GM12878 (cell line): ENCODE results near the gene ANKRD11. TPM values are rescaled to one million over a fixed set of nuclear protein-coding genes. Genes with fewer than 3 reads are reported as not detected.

Source experiments
- ATAC-seq: fragments of 200-7000 bp; cut with Tn5 transposase; 3 replicates; pipeline ENCODE4 v1.9.1; 2020; ENCODE audit warnings: mild to moderate bottlenecking, moderate library complexity
- BruUV-seq: library from RNA; stranded (reverse); fragments of 400-500 nt; replicated peaks from 2 replicates; lab custom pipeline; 2021; lab: Mats Ljungman, UMichigan
- CTCF ChIA-PET: fragments of 300-600 bp; sonication (Branson Sonifier 250); formaldehyde crosslinking; extraction: SDS; loops from one replicate; lab custom pipeline; 2021; ENCODE audit warnings: inconsistent platforms; lab: Yijun Ruan, JAX
- POLR2A ChIA-PET: fragments of 350-600 bp; formaldehyde crosslinking; extraction: SDS; loops from one replicate; lab custom pipeline; 2021; ENCODE audit warnings: inconsistent platforms; lab: Charles Lee
- RAD21 ChIA-PET: fragments of 300-600 bp; sonication (Branson Sonifier 250); formaldehyde crosslinking; loops from one replicate; lab custom pipeline; 2023; ENCODE audit warnings: antibody characterized with exemption; ENCODE audit not compliant: unreplicated experiment; lab: Charles Lee
- SMC1A ChIA-PET: fragments of 300-600 bp; sonication (Branson Sonifier 250); formaldehyde crosslinking; loops from one replicate; lab custom pipeline; 2023; ENCODE audit not compliant: unreplicated experiment, uncharacterized antibody; lab: Charles Lee
- DNase-seq: peaks from one replicate; pipeline ENCODE4 v3.0.0-alpha.2; 2011; ENCODE audit warnings: low read depth, low spot score
- FAIRE-seq: peaks from 3 replicates; lab custom pipeline; 2011; peaks lifted over from hg19 to GRCh38; lab: Jason Lieb, UNC
- H2AFZ ChIP-seq: 2 replicates; pipeline ENCODE4 v1.6.0; 2011; ENCODE audit warnings: low read depth, low read length, control low read depth; ENCODE audit not compliant: control insufficient read depth
- H3K27ac ChIP-seq: 2 replicates; pipeline ENCODE4 v1.5.1; 2011; ENCODE audit warnings: control low read depth; ENCODE audit not compliant: control insufficient read depth, insufficient read depth
- H3K27me3 ChIP-seq, 2 experiments: replicated peaks in 1 of 2; 2 replicates each; pipeline versions ENCODE4 v1.6.0 to v1.6.1; 2011; ENCODE audit warnings: low read length in 1 of 2; ENCODE audit not compliant: control insufficient read depth in 2 of 2, insufficient read depth in 2 of 2
- H3K36me3 ChIP-seq, 2 experiments: 2 replicates each; pipeline ENCODE4 v1.5.1; 2011; ENCODE audit warnings: low read length in 1 of 2; ENCODE audit not compliant: control insufficient read depth in 2 of 2, insufficient read depth in 2 of 2
- H3K4me1 ChIP-seq: 2 replicates; pipeline ENCODE4 v1.6.1; 2011; ENCODE audit warnings: mild to moderate bottlenecking, low read length, moderate library complexity, mixed read lengths; ENCODE audit not compliant: control insufficient read depth, insufficient read depth
- H3K4me2 ChIP-seq: 2 replicates; pipeline ENCODE4 v1.6.0; 2011; ENCODE audit warnings: control low read depth; ENCODE audit not compliant: control insufficient read depth, insufficient read depth
- H3K4me3 ChIP-seq: fragments of 200-600 bp; sonication (generic); 2 replicates; pipeline ENCODE4 v1.5.1; 2016
- H3K79me2 ChIP-seq: 2 replicates; pipeline ENCODE4 v1.6.0; 2011; ENCODE audit warnings: low read length; ENCODE audit not compliant: control insufficient read depth, insufficient read depth
- H3K9ac ChIP-seq: 2 replicates; pipeline ENCODE4 v1.8.0; 2011; ENCODE audit warnings: low read length, control low read depth, mixed read lengths; ENCODE audit not compliant: control insufficient read depth, insufficient read depth
- H3K9me3 ChIP-seq: replicated peaks from 3 replicates; pipeline ENCODE4 v1.5.1; 2011; ENCODE audit warnings: mild to moderate bottlenecking, low read length; ENCODE audit not compliant: control insufficient read depth, insufficient read depth
- H4K20me1 ChIP-seq: 2 replicates; pipeline ENCODE4 v1.6.0; 2011; ENCODE audit not compliant: control insufficient read depth, insufficient read depth
- ASH2L ChIP-seq: fragments of 300-600, 200-600 bp; sonication (generic); IDR thresholded peaks from 2 replicates; pipeline ENCODE4 v1.6.1; 2017; ENCODE audit warnings: low read depth, mild to moderate bottlenecking, borderline replicate concordance
- ATF3 ChIP-seq: IDR thresholded peaks from 2 replicates; pipeline ENCODE4 v1.6.1; 2011; ENCODE audit warnings: low read depth, mild to moderate bottlenecking, low read length, moderate library complexity, borderline replicate concordance; ENCODE audit errors: extremely low read depth
- BRCA1 ChIP-seq: IDR thresholded peaks from 2 replicates; pipeline ENCODE4 v1.6.1; 2011; ENCODE audit warnings: low read depth, low read length, improper control_type of control experiment
- ESRRA ChIP-seq: IDR thresholded peaks from 2 replicates; pipeline ENCODE4 v1.6.1; 2012; ENCODE audit warnings: mild to moderate bottlenecking, low read length, improper control_type of control experiment
- HDAC6 ChIP-seq: fragments of 200-600 bp; sonication (generic); IDR thresholded peaks from one replicate; pipeline ENCODE4 v1.8.0; 2017; ENCODE audit warnings: antibody characterized with exemption; ENCODE audit not compliant: unreplicated experiment
- IKZF2 ChIP-seq, 2 experiments: fragments of 450-650 bp; IDR thresholded peaks; 2 replicates each; pipeline ENCODE4 v1.6.1; 2017; ENCODE audit warnings: mild to moderate bottlenecking in 2 of 2, moderate library complexity in 2 of 2
- JUNB ChIP-seq: IDR thresholded peaks from 2 replicates; pipeline ENCODE4 v1.6.1; 2016; ENCODE audit warnings: antibody characterized with exemption, mild to moderate bottlenecking
- KDM1A ChIP-seq: fragments of 200-600 bp; sonication (generic); IDR thresholded peaks from 2 replicates; pipeline ENCODE4 v1.6.1; 2016; ENCODE audit warnings: borderline replicate concordance
- KLF5 ChIP-seq: fragments of 450-650 bp; IDR thresholded peaks from 2 replicates; pipeline ENCODE4 v1.6.1; 2014; ENCODE audit warnings: mild to moderate bottlenecking; ENCODE audit not compliant: partially characterized antibody
- MLLT1 ChIP-seq: fragments of 450-650 bp; IDR thresholded peaks from 2 replicates; pipeline ENCODE4 v1.6.1; 2016; ENCODE audit warnings: mild to moderate bottlenecking
- MTA3 ChIP-seq: IDR thresholded peaks from 2 replicates; pipeline ENCODE4 v1.6.1; 2012; ENCODE audit warnings: low read length, inconsistent platforms, borderline replicate concordance
- NFYA ChIP-seq: IDR thresholded peaks from 2 replicates; pipeline ENCODE4 v1.6.1; 2011; ENCODE audit warnings: low read depth, mild to moderate bottlenecking, low read length, improper control_type of control experiment, borderline replicate concordance
- NR2F1 ChIP-seq: fragments of 450-650 bp; conservative IDR thresholded peaks from 2 replicates; pipeline ENCODE4 v1.6.1; 2017; ENCODE audit warnings: mild to moderate bottlenecking
- RB1 ChIP-seq: fragments of 450-650 bp; formaldehyde crosslinking; IDR thresholded peaks from 2 replicates; pipeline ENCODE4 v1.6.1; 2017; ENCODE audit warnings: mild to moderate bottlenecking, borderline replicate concordance
- SMAD1 ChIP-seq: fragments of 450-650 bp; IDR thresholded peaks from 2 replicates; pipeline ENCODE4 v1.6.1; 2018; ENCODE audit warnings: mild to moderate bottlenecking, low read depth; ENCODE audit not compliant: partially characterized antibody
- TBL1XR1 ChIP-seq: IDR thresholded peaks from 2 replicates; pipeline ENCODE4 v1.6.1; 2012; ENCODE audit warnings: low read depth, low read length, improper control_type of control experiment
- WRNIP1 ChIP-seq: IDR thresholded peaks from 2 replicates; pipeline ENCODE4 v1.6.1; 2011; ENCODE audit warnings: low read depth, low read length, improper control_type of control experiment, borderline replicate concordance
- WGBS: methylation state at CpG from one replicate; pipeline ENCODE4 v1.1.6; 2016; ENCODE audit warnings: low lambda C conversion rate; ENCODE audit not compliant: insufficient replicate concordance, insufficient coverage; ENCODE audit errors: missing lambda C conversion rate; 5-methylcytosine and 5-hydroxymethylcytosine counted together
- in situ Hi-C: fragments of 300-500 bp; cut with MboI; formaldehyde crosslinking; loops from 9 replicates; pipeline ENCODE4 v1.14.3; 2018; ENCODE audit warnings: mixed read lengths
- intact Hi-C: fragments of 100-400 bp; cut with micrococcal nuclease; formaldehyde crosslinking; loops from one replicate; pipeline ENCODE4 v1.14.2; 2022; ENCODE audit not compliant: unreplicated experiment
- polyA plus RNA-seq, 11 experiments: library from polyadenylated mRNA; depleted of rRNA in 4 of 11; unstranded in 6 of 11; stranded (reverse) in 5 of 11; fragments of >200 nt; fragmentation: Nextera tagmentation in 4 of 11; fragmentation: Illumina TruSeq in 1 of 11; extraction: Ambion mirVana in 4 of 11; extraction: Trizol in 1 of 11; gene quantifications; 1 replicate in 1 of 11; 2 replicates in 10 of 11; pipeline versions ENCODE4 v1.2.1 to v1.2.3, GENCODE V29; 2011 to 2016; ENCODE audit warnings: inconsistent platforms in 2 of 11, missing spikeins in 2 of 11, low read depth in 1 of 11
- total RNA-seq, 4 experiments: library from RNA; depleted of rRNA in 3 of 4; stranded (reverse); fragments of >200 nt in 3 of 4; fragmentation: Illumina TruSeq in 1 of 4; extraction: Trizol in 1 of 4; gene quantifications; 2 replicates each; pipeline versions ENCODE4 v1.2.1 to v1.2.3, GENCODE V29; 2013 to 2021

Gene ANKRD11
- total and polyA plus RNA-seq, 10 of the 15 experiments (the other 5 are each of a cell fraction or from before 2014, with no cell fraction given) = 5.1 to 103 (median 27.4) TPM

- no peak for TF ChIP-seq KLF5
- TF ChIP-seq KDM1A = no peak
- TF ChIP-seq ESRRA = no peak
- TF ChIP-seq TBL1XR1 = no peak
- no peak for TF ChIP-seq MTA3
- peak; percentile 15 to 37; a peak in 2 of 4 replicates for TF ChIP-seq IKZF2 (IDR thresholded peaks at IDR 0.05)
- peak; percentile 56 for TF ChIP-seq JUNB
- no peak for TF ChIP-seq HDAC6
Measured at GRCh38 chr16:89319886-89320781, 170.2 kb downstream of the ANKRD11 start (continued).

GRCh38 chr16:89319631-89319885 lies 170.8 kb downstream of the ANKRD11 start:
- Histone ChIP-seq H3K27me3 (no peaks in the 10 kb centered on the region), H3K36me3 (peaks cover 10 to 24% of the 10 kb centered on the region in 2 experiments), H3K9ac (no peak overlapping the region; the same call in 1 of the 2 replicates), H3K4me1 (peaks cover 67% of the 10 kb centered on the region), H2AFZ (no peak overlapping the region), H3K27ac (peak overlapping the region; percentile 76), H3K79me2 (peaks cover 96% of the 10 kb centered on the region), H4K20me1 (peaks cover 18% of the 10 kb centered on the region), H3K9me3 (no peaks in the 10 kb centered on the region), H3K4me2 (peak overlapping the region; percentile 74), H3K4me3 (0 out of 2 replicates have a peak overlapping the region, but pooled peaks have one; percentile 35)
- no TSS peak for BruUV-seq
- no peak for TF ChIP-seq NFYA
- no peak for TF ChIP-seq BRCA1
- TF ChIP-seq RB1 = no peak
- TF ChIP-seq MLLT1 = no peak
- TF ChIP-seq ATF3 = no peak
- TF ChIP-seq ASH2L = no peak
- no peak for TF ChIP-seq WRNIP1
- TF ChIP-seq SMAD1 = no peak
- TF ChIP-seq NR2F1 = no peak
- POLR2A ChIA-PET = no interaction called here
- FAIRE-seq (no peak), DNase-seq (no peak), ATAC-seq (no peak)
- intact Hi-C loops (no loop called here), in situ Hi-C loops (no loop called here)
- WGBS = 100% methylated on average over 4 of the region's 4 CpGs
- SMC1A ChIA-PET = no interaction called here
- RAD21 ChIA-PET = no interaction called here
- CTCF ChIA-PET = no interaction called here
